ENCODE measurements around the gene KRT36. TPM values are rescaled to one million over a fixed set of nuclear protein-coding genes. Genes with fewer than 3 reads are reported as not detected.

The KRT36 gene
- total RNA-seq, 2 donors from 2014 or later, result not detected

GRCh38 chr17:41437769-41438168 is 51.9 kb downstream of the KRT36 start:
- no peak overlapping the region for H3K4me3 Mint-ChIP-seq
- no peak overlapping the region for H3K9ac ChIP-seq (ENCODE audit: extremely low read depth, low read length, poor library complexity, severe bottlenecking)
- no peaks in the 10 kb centered on the region for H3K36me3 ChIP-seq (ENCODE audit: control insufficient read depth, insufficient read depth, low read length)
- no peaks in the 10 kb centered on the region for H3K9me3 Mint-ChIP-seq
- no peak for DNase-seq
- H3K4me1 ChIP-seq (ENCODE audit: control insufficient read depth, insufficient read depth, low read length), result no peaks in the 10 kb centered on the region
- H3K27ac ChIP-seq (ENCODE audit: low read depth, low read length), result no peak overlapping the region
- no peak overlapping the region for H3K4me3 ChIP-seq (ENCODE audit: low read length)
- no peaks in the 10 kb centered on the region for H3K36me3 Mint-ChIP-seq (ENCODE audit: low read depth)
- no peak for TF ChIP-seq CTCF (conservative IDR thresholded peaks at IDR 0.05)
- H3K27ac Mint-ChIP-seq, result no peak overlapping the region
- WGBS, 2 experiments (ENCODE audit: insufficient coverage in 1 of 2, insufficient read length in 1 of 2), result 92 to 96% methylated on average over 9 of the region's 9 CpGs
- H3K4me1 Mint-ChIP-seq, result no peaks in the 10 kb centered on the region
- H3K27me3 ChIP-seq (ENCODE audit: control insufficient read depth, insufficient read depth, low read length, poor library complexity, severe bottlenecking), result no peaks in the 10 kb centered on the region
- peaks cover 5% of the 10 kb centered on the region for H3K27me3 Mint-ChIP-seq (ENCODE audit: insufficient read depth)
- no peaks in the 10 kb centered on the region for H3K9me3 ChIP-seq (ENCODE audit: control insufficient read depth, low read length)

GRCh38 chr17:41437254-41437653 is 52.5 kb downstream of the KRT36 start:
- Histone ChIP-seq H3K9me3 (ENCODE audit: control insufficient read depth, low read length) (no peaks in the 10 kb centered on the region), H3K9ac (ENCODE audit: extremely low read depth, low read length, poor library complexity, severe bottlenecking) (no peak overlapping the region), H3K27ac (ENCODE audit: low read depth, low read length) (no peak overlapping the region), H3K4me1 (ENCODE audit: control insufficient read depth, insufficient read depth, low read length) (no peaks in the 10 kb centered on the region), H3K36me3 (ENCODE audit: control insufficient read depth, insufficient read depth, low read length) (no peaks in the 10 kb centered on the region), H3K4me3 (ENCODE audit: low read length) (no peak overlapping the region), H3K27me3 (ENCODE audit: control insufficient read depth, insufficient read depth, low read length, poor library complexity, severe bottlenecking) (no peaks in the 10 kb centered on the region)
- Mint-ChIP-seq H3K27me3 (ENCODE audit: insufficient read depth) (peaks cover 5% of the 10 kb centered on the region), H3K4me3 (no peak overlapping the region), H3K4me1 (no peaks in the 10 kb centered on the region), H3K27ac (no peak overlapping the region), H3K36me3 (ENCODE audit: low read depth) (no peaks in the 10 kb centered on the region), H3K9me3 (no peaks in the 10 kb centered on the region)
- no peak for DNase-seq
- 88 to 95% methylated on average over 5 to 7 of the region's 7 CpGs for WGBS, 2 experiments (ENCODE audit: insufficient coverage in 1 of 2, insufficient read length in 1 of 2)
- no peak for TF ChIP-seq CTCF (conservative IDR thresholded peaks at IDR 0.05)

Small RNA genes lying within 50 kb of the gene (microRNA-seq; reads per million reads assigned to microRNA genes)
- gene MIR6510 (ENCODE audit: borderline microRNAs expressed), result not detected

Other genes with a start within 250 kb of the KRT36 start
- gene KRTAP9-4, start 240.2 kb downstream of the KRT36 start, total RNA-seq, result not detected
- gene KRTAP9-9, start 234.5 kb downstream of the KRT36 start, total RNA-seq, result not detected
- not detected for gene KRTAP9-6, start 224.5 kb downstream of the KRT36 start, total RNA-seq
- gene KRTAP9-7, start 214.2 kb downstream of the KRT36 start, total RNA-seq, result not detected
- gene KRTAP29-1, start 187.1 kb downstream of the KRT36 start, total RNA-seq, result not detected
- gene KRTAP16-1, start 180.6 kb downstream of the KRT36 start, total RNA-seq, result not detected
- under 1 TPM; 0.46 to 0.48 TPM for gene KRTAP17-1, start 174.2 kb downstream of the KRT36 start, total RNA-seq
- not detected for gene KRT33A, start 139.1 kb downstream of the KRT36 start, total RNA-seq
- gene KRT33B, start 120.1 kb downstream of the KRT36 start, total RNA-seq, result not detected
- gene KRT34, start 107.6 kb downstream of the KRT36 start, total RNA-seq, result not detected
- gene KRT31, start 92.3 kb downstream of the KRT36 start, total RNA-seq, result not detected
- not detected for gene KRT37, start 65.3 kb downstream of the KRT36 start, total RNA-seq
- gene KRT38, start 48.9 kb downstream of the KRT36 start, total RNA-seq, result not detected
- gene KRT32, start 22.5 kb downstream of the KRT36 start, total RNA-seq, result not detected
- not detected for gene KRT35, start 8.8 kb downstream of the KRT36 start, total RNA-seq
- not detected for gene KRT13, start 15.7 kb upstream of the KRT36 start, total RNA-seq
- gene KRT15, start 29.0 kb upstream of the KRT36 start, total RNA-seq, result 1 to 10 TPM in 1 of 2 donors, under 1 TPM in 1; 0.95 to 1.2 TPM
- 1,000 to 10,000 TPM in 1 of 2 donors, 100 to 1,000 TPM in 1; 750 to 1,012 TPM for gene KRT19, start 38.4 kb upstream of the KRT36 start, total RNA-seq
- not detected for gene KRT9, start 82.1 kb upstream of the KRT36 start, total RNA-seq
- not detected for gene KRT14, start 97.0 kb upstream of the KRT36 start, total RNA-seq
- not detected for gene KRT16, start 122.9 kb upstream of the KRT36 start, total RNA-seq
- gene KRT17, start 134.7 kb upstream of the KRT36 start, total RNA-seq, result not detected
- 100 to 1,000 TPM; 526 to 573 TPM for gene EIF1, start 199.0 kb upstream of the KRT36 start, total RNA-seq
- not detected for gene GAST, start 222.4 kb upstream of the KRT36 start, total RNA-seq
- 1 to 10 TPM; 1.7 TPM for gene HAP1, start 244.7 kb upstream of the KRT36 start, total RNA-seq

All from endodermal cell (in vitro differentiated cells).